DND-41 (cell line): ENCODE measurements around the gene OR1D5.
"Not testable (repeated sequence)": the region's sequence is repeated elsewhere in the genome, so short reads cannot be mapped to it uniquely, and the experiment has no call there.

Source experiments
- ATAC-seq: fragments of 200-7000 bp; cut with Tn5 transposase; 3 replicates; pipeline ENCODE4 v1.9.1; 2021; ENCODE audit warnings: low read depth; ENCODE audit not compliant: insufficient read depth
- DNase-seq: peaks from one replicate; pipeline ENCODE4 v3.0.0-alpha.2; 2020
- H2AFZ ChIP-seq: 2 replicates; pipeline ENCODE4 v1.6.0; 2012; ENCODE audit warnings: low read depth, low read length
- H3K27ac ChIP-seq: 2 replicates; pipeline ENCODE4 v1.5.1; 2012; ENCODE audit warnings: low read length, inconsistent platforms
- H3K27me3 ChIP-seq: fragments of 200-600 bp; sonication (generic); 2 replicates; pipeline ENCODE4 v1.6.0; 2012; ENCODE audit warnings: low read length, mild to moderate bottlenecking, inconsistent platforms; ENCODE audit not compliant: insufficient read depth, poor library complexity
- H3K36me3 ChIP-seq: 2 replicates; pipeline ENCODE4 v1.5.1; 2012; ENCODE audit warnings: low read length, inconsistent platforms; ENCODE audit not compliant: insufficient read depth
- H3K4me1 ChIP-seq: 2 replicates; pipeline ENCODE4 v1.5.1; 2012; ENCODE audit warnings: mild to moderate bottlenecking, low read length; ENCODE audit not compliant: insufficient read depth
- H3K4me2 ChIP-seq: 2 replicates; pipeline ENCODE4 v1.6.0; 2012; ENCODE audit warnings: mild to moderate bottlenecking, moderate library complexity, low read length, inconsistent platforms; ENCODE audit not compliant: insufficient read depth
- H3K4me3 ChIP-seq, 2 experiments: fragments of 200-600 bp in 1 of 2; shearing (Covaris generic) in 1 of 2; 2 replicates each; pipeline ENCODE4 v1.5.1; 2012 to 2016; ENCODE audit warnings: inconsistent platforms in 2 of 2, low read length in 2 of 2, mild to moderate bottlenecking in 2 of 2, low read depth in 1 of 2, moderate library complexity in 1 of 2
- H3K79me2 ChIP-seq: 2 replicates; pipeline ENCODE4 v1.6.0; 2012; ENCODE audit warnings: low read length, inconsistent platforms; ENCODE audit not compliant: insufficient read depth
- H3K9ac ChIP-seq: 2 replicates; pipeline ENCODE4 v1.6.0; 2012; ENCODE audit warnings: low read depth, mild to moderate bottlenecking, inconsistent platforms, low read length, moderate library complexity
- H3K9me3 ChIP-seq: 2 replicates; pipeline ENCODE4 v1.5.1; 2012; ENCODE audit warnings: low read length, moderate library complexity, mild to moderate bottlenecking, inconsistent platforms; ENCODE audit not compliant: insufficient read depth, severe bottlenecking
- H4K20me1 ChIP-seq: 2 replicates; pipeline ENCODE4 v1.6.0; 2012; ENCODE audit warnings: low read length; ENCODE audit not compliant: insufficient read depth
- CTCF ChIP-seq: IDR thresholded peaks from 2 replicates; pipeline ENCODE4 v1.5.1; 2012; ENCODE audit warnings: borderline replicate concordance, low read length, moderate library complexity, mild to moderate bottlenecking; ENCODE audit not compliant: poor library complexity, severe bottlenecking; ENCODE audit errors: extremely low read depth
- EZH2 ChIP-seq: IDR thresholded peaks from 3 replicates; pipeline ENCODE4 v1.6.1; 2012; ENCODE audit warnings: borderline replicate concordance, low read depth, mild to moderate bottlenecking, moderate library complexity, low read length, inconsistent platforms; ENCODE audit not compliant: severe bottlenecking

OR1D5 gene

GRCh38 chr17:3033248-3033640 lies 30.2 kb downstream of the OR1D5 start:
- ATAC-seq: no peak

GRCh38 chr17:3032258-3033247 lies 30.9 kb downstream of the OR1D5 start:
- Histone ChIP-seq H3K79me2 (no peaks in the 10 kb centered on the region), H3K36me3 (no peaks in the 10 kb centered on the region), H3K4me1 (no peaks in the 10 kb centered on the region), H3K9ac (no peak overlapping the region), H3K9me3 (no peaks in the 10 kb centered on the region), H3K27me3 (peaks cover 2% of the 10 kb centered on the region), H3K27ac (no peak overlapping the region), H3K4me3 (no peak overlapping the region), H2AFZ (no peak overlapping the region), H4K20me1 (no peaks in the 10 kb centered on the region), H3K4me2 (no peak overlapping the region)
- TF ChIP-seq CTCF: no peak
- no peak for TF ChIP-seq EZH2
- no peak for DNase-seq
- ATAC-seq: no peak

More at GRCh38 chr17:3033248-3033640, 30.2 kb downstream of the OR1D5 start:
- Histone ChIP-seq H3K27ac (no peak overlapping the region), H3K79me2 (no peaks in the 10 kb centered on the region), H3K4me1 (no peaks in the 10 kb centered on the region), H2AFZ (no peak overlapping the region), H3K9me3 (no peaks in the 10 kb centered on the region), H3K36me3 (no peaks in the 10 kb centered on the region), H3K4me3 (no peak overlapping the region), H3K4me2 (no peak overlapping the region), H3K27me3 (peaks cover 2% of the 10 kb centered on the region), H4K20me1 (no peaks in the 10 kb centered on the region), H3K9ac (no peak overlapping the region)
- DNase-seq: no peak
- TF ChIP-seq EZH2 (no peak), CTCF (no peak)

DNA sequence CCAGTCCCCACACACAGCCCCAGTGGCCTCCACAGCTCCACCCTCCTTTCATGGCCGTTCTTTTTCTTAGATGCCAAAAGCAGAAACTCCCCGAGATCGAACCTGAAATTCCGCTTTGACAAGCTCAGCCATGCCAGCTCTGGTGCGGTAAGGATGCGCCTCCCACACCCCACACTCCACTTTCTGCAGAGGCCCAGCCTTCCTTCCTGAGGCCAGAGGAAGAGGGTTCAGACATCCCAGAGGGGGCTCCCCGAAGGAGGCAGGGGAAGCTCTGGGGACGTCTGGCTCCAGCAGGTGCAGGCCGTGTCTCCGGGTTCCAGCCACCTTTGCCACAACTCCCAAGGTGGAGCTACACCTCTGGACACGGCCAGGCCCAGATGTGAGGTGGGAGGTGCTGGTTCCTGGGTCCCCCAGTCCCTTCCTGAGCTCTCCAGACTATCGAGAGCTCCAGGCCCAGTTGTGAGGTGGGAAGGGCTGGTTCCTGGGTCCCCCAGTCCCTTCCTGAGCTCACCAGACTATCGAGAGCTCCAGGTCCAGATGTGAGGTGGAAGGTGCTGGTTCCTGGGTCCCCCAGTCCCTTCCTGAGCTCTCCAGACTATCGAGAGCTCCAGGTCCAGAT lies 32.4 kb downstream of the OR1D5 start:
- not testable (repeated sequence) for H3K4me2 ChIP-seq, ATAC-seq, H3K36me3 ChIP-seq, H3K27me3 ChIP-seq, H3K27ac ChIP-seq, H3K9me3 ChIP-seq, H3K4me3 ChIP-seq, H2AFZ ChIP-seq, H3K79me2 ChIP-seq, H3K9ac ChIP-seq, DNase-seq, H4K20me1 ChIP-seq, H3K4me1 ChIP-seq

DNA sequence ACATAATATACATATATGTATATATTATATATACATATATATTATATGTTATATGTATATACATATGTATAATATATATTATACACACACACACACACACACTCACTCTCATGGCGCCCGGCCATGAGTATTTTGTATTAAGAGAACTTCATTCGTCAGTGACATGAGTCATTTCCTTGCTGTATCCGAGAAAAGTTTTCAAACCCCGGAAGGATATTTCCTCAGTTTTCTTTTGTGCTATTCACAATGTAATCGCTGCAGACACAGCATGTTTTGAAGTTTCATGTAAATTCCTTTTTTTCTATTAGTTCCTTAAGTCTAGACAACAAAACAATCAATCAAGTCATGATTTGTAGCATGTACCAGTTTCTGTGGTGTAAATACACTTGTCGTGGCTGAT lies 33.3 kb downstream of the OR1D5 start:
- Histone ChIP-seq H3K79me2 (no peaks in the 10 kb centered on the region), H3K27me3 (no peaks in the 10 kb centered on the region), H3K9ac (no peak overlapping the region), H3K4me2 (no peak overlapping the region), H3K9me3 (no peaks in the 10 kb centered on the region), H3K4me1 (no peaks in the 10 kb centered on the region), H3K4me3 (no peak overlapping the region), H4K20me1 (no peaks in the 10 kb centered on the region), H3K27ac (no peak overlapping the region), H3K36me3 (no peaks in the 10 kb centered on the region), H2AFZ (no peak overlapping the region)
- no peak for DNase-seq
- TF ChIP-seq CTCF: no peak
- TF ChIP-seq EZH2: no peak
- ATAC-seq: no peak
